SW480 (cell line): ENCODE data around the gene RAB7B.

Source experiments
- DNase-seq: peaks from one replicate; pipeline ENCODE4 v3.0.0-alpha.2; 2016; ENCODE audit warnings: low spot score

Gene RAB7B

GRCh38 chr1:205973377-205974232, 29.6 kb downstream of the RAB7B start:
- no peak for DNase-seq

GRCh38 chr1:205972491-205973168, 30.6 kb downstream of the RAB7B start:
- DNase-seq: no peak

DNA sequence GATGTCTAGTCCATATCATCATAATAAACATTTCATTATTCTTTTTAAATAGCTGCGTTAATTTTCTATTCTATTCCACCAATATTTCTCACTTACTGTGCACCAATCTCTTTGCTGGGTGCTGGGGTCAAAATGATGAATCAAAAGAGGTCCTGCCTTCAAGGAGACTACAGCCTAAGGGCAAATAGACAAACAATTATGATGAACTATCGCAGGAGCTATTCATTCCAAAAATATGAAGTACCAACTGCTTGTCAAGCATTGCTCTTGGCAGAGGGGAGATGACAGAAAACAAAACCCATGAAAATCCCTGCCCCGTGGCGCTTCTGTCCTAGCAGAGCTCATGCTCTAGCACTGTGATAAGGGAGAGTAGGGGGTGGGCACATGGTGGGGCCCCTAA, 31.1 kb downstream of the RAB7B start:
- DNase-seq: no peak

DNA sequence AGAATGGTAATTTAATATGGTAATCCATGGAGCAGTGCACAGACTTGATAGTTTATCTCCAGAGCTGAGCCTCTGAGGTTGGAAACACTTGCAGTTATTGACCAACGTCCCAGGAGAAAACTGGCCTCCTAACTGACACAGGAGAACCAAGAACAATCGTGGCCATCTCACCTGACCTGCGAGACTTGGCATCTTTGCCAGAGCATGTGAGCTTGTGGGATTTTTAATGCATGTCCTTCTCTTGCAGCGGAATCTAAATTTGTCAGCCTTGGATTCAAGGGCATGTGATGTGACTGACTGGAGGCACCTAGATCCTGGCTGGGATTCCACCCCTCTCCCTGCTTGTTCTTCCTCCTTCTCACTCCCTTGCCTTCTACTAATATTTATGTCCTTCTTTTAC, 32.1 kb downstream of the RAB7B start:
- DNase-seq: no peak

DNA sequence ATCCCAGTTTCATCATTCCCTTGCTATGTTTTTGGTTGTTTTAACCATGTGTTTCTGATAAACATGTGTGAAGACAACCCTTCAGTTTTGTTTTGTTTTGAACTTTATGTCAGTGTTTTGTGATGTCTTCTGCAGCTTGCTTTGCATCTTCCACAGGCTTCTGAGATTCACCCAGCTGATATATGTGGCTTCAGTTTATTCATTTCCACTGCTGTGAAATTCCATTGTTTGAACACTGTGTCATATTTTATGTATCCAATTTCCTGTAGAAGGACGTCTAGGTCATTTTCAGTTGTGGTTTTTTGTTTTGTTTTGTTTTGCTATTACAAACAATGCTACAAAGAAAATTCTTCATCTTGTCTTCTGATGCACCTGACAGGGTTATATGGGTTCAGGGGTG, 32.7 kb downstream of the RAB7B start:
- no peak for DNase-seq

- no peak for DNase-seq
Observed at GRCh38 chr1:205969229-205969628, 34.0 kb downstream of the RAB7B start.

DNA sequence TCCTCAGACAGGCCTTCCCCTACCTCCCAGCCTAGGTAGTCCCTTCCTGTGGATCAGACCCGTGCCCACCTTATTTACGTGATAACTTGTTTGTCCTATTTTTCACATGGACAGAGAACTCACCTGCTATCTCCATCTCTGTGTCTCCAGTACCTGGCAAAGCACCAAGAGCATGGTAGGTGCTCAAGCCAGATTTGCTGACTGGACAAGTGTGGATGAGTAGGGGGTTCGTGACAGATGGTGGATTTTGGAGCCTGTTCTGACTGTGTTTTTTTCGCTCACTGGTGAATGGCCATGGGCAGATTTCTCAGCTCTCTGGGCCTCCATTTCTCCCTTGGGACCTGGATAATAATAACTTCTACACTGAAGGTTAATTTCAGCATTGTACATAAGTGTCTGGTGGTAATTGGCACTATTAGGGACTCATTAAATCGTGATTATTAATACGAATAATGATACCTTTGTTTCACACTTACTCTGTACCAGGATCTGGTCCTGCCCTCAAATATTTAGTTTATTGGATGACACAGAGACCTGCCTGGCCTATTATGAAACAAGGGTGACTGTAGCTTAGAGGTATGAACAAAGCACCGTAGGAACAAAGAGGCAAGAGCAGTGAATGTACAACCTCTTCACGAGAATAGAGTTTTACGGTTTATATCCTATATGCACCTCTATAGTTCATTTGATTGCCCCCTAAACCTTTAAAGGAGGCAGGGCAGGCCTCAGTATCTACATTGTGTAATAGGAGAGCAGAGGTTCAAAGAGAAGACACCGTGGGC, 35.5 kb downstream of the RAB7B start:
- DNase-seq: no peak

- DNase-seq: no peak
Observed at GRCh38 chr1:205965036-205965884, 37.9 kb downstream of the RAB7B start.

DNA sequence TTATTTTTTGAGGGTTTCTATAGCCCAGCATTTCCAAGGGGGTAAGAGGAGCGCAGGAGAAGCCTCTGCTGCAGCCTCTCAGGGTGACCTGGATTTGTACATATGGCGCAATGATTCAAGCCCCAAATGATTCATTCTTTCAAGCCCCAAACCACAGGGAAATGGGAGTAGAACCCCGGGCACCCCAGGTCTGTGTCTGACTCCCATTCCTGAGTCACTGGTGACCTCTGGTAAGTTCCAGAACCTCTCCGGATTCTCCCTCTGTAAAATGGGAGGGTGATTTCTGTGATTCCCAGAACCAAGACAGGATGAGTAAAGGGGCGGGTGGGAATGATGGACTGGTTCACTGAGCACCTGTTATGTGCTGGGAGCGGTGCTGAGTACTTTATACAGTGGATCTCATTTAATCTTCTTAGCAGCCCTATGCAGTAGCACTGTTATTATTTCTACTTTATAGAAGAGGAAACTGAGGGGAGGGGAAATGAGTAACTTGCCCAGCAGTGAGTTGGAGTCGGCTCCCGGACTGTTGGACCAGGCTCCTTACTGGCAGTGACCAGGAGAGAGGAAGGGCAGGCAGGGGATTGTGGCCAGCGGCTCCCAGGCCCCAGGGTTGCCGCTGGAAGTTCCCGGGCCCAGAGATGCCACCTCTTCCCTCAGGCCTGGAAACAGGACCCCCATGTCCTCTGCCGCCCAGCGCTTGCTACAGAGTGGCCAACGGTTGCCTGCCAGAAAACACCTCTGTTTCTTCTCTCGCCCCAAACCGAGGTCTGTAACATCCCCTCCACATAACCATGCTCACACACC, 39.6 kb downstream of the RAB7B start:
- DNase-seq: no peak

DNA sequence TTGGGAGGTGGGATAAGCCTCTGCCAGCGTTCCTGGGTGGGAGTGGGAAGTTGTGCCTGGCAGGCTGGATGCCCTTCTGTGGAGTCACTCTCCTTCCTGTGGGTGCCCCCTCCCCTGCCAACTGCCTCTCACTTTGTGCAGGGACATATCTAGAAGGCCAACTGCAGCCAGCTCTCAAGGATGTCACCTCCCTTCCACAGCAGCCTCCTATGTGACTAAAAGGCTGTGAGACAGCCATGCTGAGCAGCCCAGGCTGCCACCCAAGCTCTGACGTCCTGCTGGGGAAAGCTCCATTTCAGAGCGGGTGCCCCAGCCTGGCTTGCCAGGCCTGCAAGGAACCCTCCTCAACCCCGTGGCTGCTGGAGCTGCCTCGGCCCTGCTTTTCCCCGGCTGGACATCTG, 40.4 kb downstream of the RAB7B start:
- no peak for DNase-seq

GRCh38 chr1:205961991-205962820, 41.0 kb downstream of the RAB7B start:
- no peak for DNase-seq

GRCh38 chr1:205961405-205961804, 41.8 kb downstream of the RAB7B start:
- DNase-seq: no peak

DNA sequence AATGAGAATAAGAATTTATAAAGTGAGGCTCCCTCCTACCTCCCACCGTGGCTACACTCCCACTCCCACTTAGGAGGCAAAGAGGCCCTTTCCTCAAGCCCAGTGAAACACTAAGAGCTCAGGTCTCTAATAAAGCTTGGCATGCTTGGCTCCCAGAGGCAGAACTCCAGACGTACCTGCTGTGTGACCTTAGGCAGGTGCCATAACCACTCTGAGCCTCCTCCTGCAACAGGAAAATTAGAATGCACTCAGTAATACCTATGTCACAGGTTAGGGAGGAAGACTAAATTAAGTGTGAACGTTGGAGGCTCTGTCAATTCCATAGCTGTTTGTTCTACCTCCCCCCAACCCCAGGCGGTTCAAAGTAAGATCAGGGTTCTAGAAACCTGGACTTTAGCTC, 43.4 kb downstream of the RAB7B start:
- no peak for DNase-seq

DNA sequence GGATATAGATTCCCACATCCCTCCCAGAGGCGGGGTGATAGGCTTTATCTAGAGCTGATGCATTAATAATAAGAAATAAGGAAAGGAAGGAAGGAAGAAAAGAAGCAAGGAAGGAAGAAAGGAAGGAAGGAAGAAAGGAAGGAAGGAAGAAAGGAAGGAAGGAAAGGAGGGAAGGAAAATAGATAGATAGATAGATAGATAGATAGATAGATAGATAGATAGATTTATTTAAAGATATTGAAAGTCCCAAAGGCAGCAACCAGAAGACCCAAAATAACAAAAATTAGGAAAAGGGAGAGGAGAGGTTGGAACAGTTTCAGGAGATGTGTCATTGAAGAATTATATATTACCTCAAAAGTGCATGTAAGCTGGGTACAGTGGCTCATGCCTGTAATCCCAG, 47.7 kb downstream of the RAB7B start:
- no peak for DNase-seq

DNA sequence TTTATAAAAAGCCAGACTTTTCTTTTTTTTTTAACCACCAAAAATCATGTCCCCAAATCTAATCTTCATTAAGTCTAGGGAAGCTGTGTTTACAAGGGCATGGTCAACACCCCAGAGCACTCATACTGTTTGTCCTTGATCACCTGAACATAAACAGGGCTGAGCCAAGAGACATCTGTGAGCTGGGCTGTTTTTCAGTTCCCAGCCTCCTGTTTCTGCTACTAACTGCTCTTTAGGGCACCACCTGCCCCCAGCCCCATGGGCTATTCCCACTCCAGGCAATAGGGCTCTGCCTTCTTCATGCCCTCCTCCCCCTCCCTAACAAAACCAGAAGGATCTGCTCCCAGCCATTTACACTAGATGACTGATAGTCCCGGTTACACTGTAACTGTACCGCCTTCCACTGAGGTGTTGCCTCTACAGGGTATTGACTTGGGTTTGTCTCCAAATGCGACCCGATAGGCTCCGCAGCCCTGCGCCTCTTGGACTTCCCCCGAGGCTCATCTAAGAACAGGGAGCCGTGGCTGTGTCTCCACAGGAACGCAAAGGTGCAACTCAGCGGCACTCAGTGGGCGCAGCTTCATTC, 48.3 kb downstream of the RAB7B start:
- no peak for DNase-seq

DNA sequence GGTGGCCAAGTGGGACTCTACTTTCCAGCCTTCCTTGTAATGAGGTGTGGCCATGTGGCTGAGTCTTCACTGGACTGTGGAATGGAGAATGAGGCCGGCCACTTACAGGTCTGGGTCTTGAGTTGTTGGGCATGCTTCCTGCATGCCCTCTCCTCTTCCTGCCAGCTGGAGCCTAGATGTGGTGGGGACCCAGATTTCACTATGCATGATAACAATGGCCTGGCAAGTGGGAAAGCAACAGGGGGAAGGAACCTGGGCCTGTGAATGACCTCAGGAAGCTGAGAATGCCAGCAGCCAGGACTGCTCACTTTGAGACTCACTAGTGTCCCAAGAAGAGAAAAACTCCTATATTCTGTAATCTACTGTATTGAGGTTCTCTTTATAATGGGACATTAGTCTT, 51.4 kb downstream of the RAB7B start:
- no peak for DNase-seq

- peak; percentile 55 for DNase-seq
Observed at GRCh38 chr1:205950826-205951549, 52.2 kb downstream of the RAB7B start.

- DNase-seq: no peak
Observed at GRCh38 chr1:205950280-205950679, 52.9 kb downstream of the RAB7B start.

GRCh38 chr1:205949753-205950152, 53.4 kb downstream of the RAB7B start:
- no peak for DNase-seq
